Mammary epithelial cell (primary cell): ENCODE measurements around the gene FZR1.

Experiments used
- CTCF ChIP-seq, 2 donors: IDR thresholded peaks in 1 of 2; conservative IDR thresholded peaks in 1 of 2; 2 replicates each; pipeline ENCODE4 v1.5.1; 2011 to 2012; ENCODE audit warnings: inconsistent platforms in 2 of 2, low read length in 2 of 2, mild to moderate bottlenecking in 2 of 2, control low read depth in 1 of 2, low read depth in 1 of 2; ENCODE audit not compliant: insufficient read depth in 1 of 2; ENCODE audit errors: extremely low read depth in 1 of 2
- EZH2 ChIP-seq: IDR thresholded peaks from 2 replicates; pipeline ENCODE4 v1.6.1; 2012; ENCODE audit warnings: low read length, inconsistent platforms, borderline replicate concordance

- TF ChIP-seq CTCF (conservative IDR thresholded peaks at IDR 0.05 in 1 of 2, IDR thresholded peaks at IDR 0.05 in 1 of 2; ENCODE audit: extremely low read depth in 1 of 2, insufficient read depth in 1 of 2, low read depth in 1 of 2, low read length in 2 of 2): no peak
- TF ChIP-seq EZH2: no peak
These were observed 24.6 kb upstream of the FZR1 start for GRCh38 chr19:3481241-3482090.
